Stimulated activated effector memory CD8-positive, alpha-beta T cell treated with anti-CD3 and anti-CD28 coated beads, Interleukin-12 subunit alpha, Interleukin-12 subunit beta, amount 100 ng/mL, for 72 hours (primary cell): ENCODE data around the gene COTL1.
"Not testable (repeated sequence)": the region's sequence is repeated elsewhere in the genome, so short reads cannot be mapped to it uniquely, and the experiment has no call there.

ENCODE experiments used
- ATAC-seq: fragments of 150-1000 bp; cut with Tn5 transposase; 2 replicates; pipeline ENCODE4 v1.10.0; 2021
- DNase-seq, 2 donors: peaks; one replicate each; pipeline ENCODE4 v3.0.0; 2021 to 2022; ENCODE audit warnings: low spot score in 2 of 2
- H3K27ac Mint-ChIP-seq: one replicate; pipeline ENCODE4 v1.8.0; 2022; ENCODE audit warnings: mild to moderate bottlenecking, mixed read lengths
- H3K36me3 Mint-ChIP-seq: one replicate; pipeline ENCODE4 v1.8.0; 2022; ENCODE audit warnings: mild to moderate bottlenecking, mixed read lengths
- H3K4me1 Mint-ChIP-seq: one replicate; pipeline ENCODE4 v1.8.0; 2022; ENCODE audit warnings: mixed read lengths
- H3K4me3 Mint-ChIP-seq: one replicate; pipeline ENCODE4 v1.8.0; 2022; ENCODE audit warnings: mild to moderate bottlenecking, mixed read lengths
- H3K9me3 Mint-ChIP-seq: one replicate; pipeline ENCODE4 v1.8.0; 2022; ENCODE audit warnings: mixed read lengths

The COTL1 gene

GRCh38 chr16:84650062-84650991 is 32.4 kb upstream of the COTL1 start:
- peak overlapping the region; percentile 37 for H3K27ac Mint-ChIP-seq
- H3K36me3 Mint-ChIP-seq, result peaks cover 64% of the 10 kb centered on the region
- peak overlapping the region; percentile 72 for H3K4me3 Mint-ChIP-seq
- H3K4me1 Mint-ChIP-seq, result peaks cover 66% of the 10 kb centered on the region
- no peaks in the 10 kb centered on the region for H3K9me3 Mint-ChIP-seq
- no peak for DNase-seq
- ATAC-seq, result no peak

- Mint-ChIP-seq H3K27ac (peak overlapping the region; percentile 83), H3K36me3 (peaks cover 56% of the 10 kb centered on the region), H3K4me1 (peaks cover 60% of the 10 kb centered on the region), H3K9me3 (no peaks in the 10 kb centered on the region), H3K4me3 (peak overlapping the region; percentile 72)
- ATAC-seq (no peak), DNase-seq (no peak)
Measured at GRCh38 chr16:84649511-84649861, 31.6 kb upstream of the COTL1 start.

GRCh38 chr16:84648595-84649510 is 31.0 kb upstream of the COTL1 start:
- peak; percentile 30 to 66 for DNase-seq
- peak; percentile 77 for ATAC-seq
- Mint-ChIP-seq H3K27ac (peak overlapping the region; percentile 83), H3K4me1 (peaks cover 54% of the 10 kb centered on the region), H3K4me3 (peak overlapping the region; percentile 81), H3K36me3 (peaks cover 50% of the 10 kb centered on the region), H3K9me3 (no peaks in the 10 kb centered on the region)

GRCh38 chr16:84647828-84648594 is 30.1 kb upstream of the COTL1 start, which contains the start of gene KLHL36:
TSS of gene KLHL36 (plus strand) at chr16:84648511. CDS start at chr16:84650868, 2,357 bp downstream.
- H3K4me3 Mint-ChIP-seq, result peak within 1 kb of the TSS; percentile 81
- DNase-seq (peak; percentile 74 to 84), ATAC-seq (peak; percentile 89)
- peaks cover 48% of the 10 kb centered on the region for H3K4me1 Mint-ChIP-seq
- H3K27ac Mint-ChIP-seq, result peak within 1 kb of the TSS; percentile 94
- H3K36me3 Mint-ChIP-seq, result peaks cover 41% of the 10 kb centered on the region
- H3K9me3 Mint-ChIP-seq, result no peaks in the 10 kb centered on the region

- peaks cover 13% of the 10 kb centered on the region for H3K4me1 Mint-ChIP-seq
- no peaks in the 10 kb centered on the region for H3K9me3 Mint-ChIP-seq
- ATAC-seq, result no peak
Measured at GRCh38 chr16:84643674-84644073, 25.8 kb upstream of the COTL1 start.

GRCh38 chr16:84643180-84643583 is 25.3 kb upstream of the COTL1 start:
- no peak for DNase-seq
- Mint-ChIP-seq H3K36me3 (peaks cover 12% of the 10 kb centered on the region), H3K9me3 (no peaks in the 10 kb centered on the region), H3K4me3 (no peak overlapping the region), H3K27ac (no peak overlapping the region), H3K4me1 (peaks cover 13% of the 10 kb centered on the region)
- no peak for ATAC-seq

More at GRCh38 chr16:84643674-84644073, 25.8 kb upstream of the COTL1 start:
- no peak overlapping the region for H3K27ac Mint-ChIP-seq
- H3K4me3 Mint-ChIP-seq, result no peak overlapping the region
- H3K36me3 Mint-ChIP-seq, result peaks cover 14% of the 10 kb centered on the region
- no peak for DNase-seq

GRCh38 chr16:84641643-84642358 is 23.9 kb upstream of the COTL1 start:
- peak overlapping the region; percentile 64 for H3K27ac Mint-ChIP-seq
- peak overlapping the region; percentile 29 for H3K4me3 Mint-ChIP-seq
- DNase-seq, result no peak
- ATAC-seq, result no peak
- H3K4me1 Mint-ChIP-seq, result peaks cover 6% of the 10 kb centered on the region
- peaks cover 4% of the 10 kb centered on the region for H3K36me3 Mint-ChIP-seq
- H3K9me3 Mint-ChIP-seq, result no peaks in the 10 kb centered on the region

DNA sequence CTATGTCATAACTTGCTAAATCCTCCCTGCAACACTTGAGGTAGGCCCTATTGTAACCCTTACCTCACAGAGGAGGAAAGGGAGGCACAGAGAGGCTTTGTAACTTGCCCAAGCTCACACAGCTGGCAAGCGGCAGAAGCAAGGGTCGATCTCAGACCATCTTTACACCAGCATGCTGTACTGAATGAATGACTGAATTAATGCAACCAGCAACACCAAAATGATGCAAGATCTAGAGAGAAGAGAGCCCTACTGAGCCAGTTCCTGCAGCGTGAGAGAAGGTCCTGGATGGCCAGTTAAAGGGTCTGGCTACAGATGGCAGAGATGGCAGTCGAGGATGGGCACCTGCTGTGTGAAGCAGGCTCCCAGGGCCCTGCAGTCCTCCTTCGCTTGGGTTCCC is 22.3 kb upstream of the COTL1 start:
- ATAC-seq, result no peak
- Mint-ChIP-seq H3K9me3 (no peaks in the 10 kb centered on the region), H3K27ac (peak overlapping the region; percentile 60), H3K36me3 (peaks cover 4% of the 10 kb centered on the region), H3K4me3 (no peak overlapping the region), H3K4me1 (peaks cover 6% of the 10 kb centered on the region)
- DNase-seq, result no peak

- ATAC-seq, result no peak
- no peak for DNase-seq
- no peaks in the 10 kb centered on the region for H3K9me3 Mint-ChIP-seq
- peaks cover 4% of the 10 kb centered on the region for H3K36me3 Mint-ChIP-seq
- H3K4me3 Mint-ChIP-seq, result no peak overlapping the region
- peaks cover 6% of the 10 kb centered on the region for H3K4me1 Mint-ChIP-seq
- H3K27ac Mint-ChIP-seq, result no peak overlapping the region
Measured at GRCh38 chr16:84638231-84638806, 20.4 kb upstream of the COTL1 start.

GRCh38 chr16:84637709-84638108 is 19.8 kb upstream of the COTL1 start:
- peaks cover 4% of the 10 kb centered on the region for H3K36me3 Mint-ChIP-seq
- ATAC-seq (no peak), DNase-seq (no peak)
- no peaks in the 10 kb centered on the region for H3K9me3 Mint-ChIP-seq
- no peak overlapping the region for H3K27ac Mint-ChIP-seq
- H3K4me1 Mint-ChIP-seq, result peaks cover 6% of the 10 kb centered on the region
- H3K4me3 Mint-ChIP-seq, result no peak overlapping the region

DNA sequence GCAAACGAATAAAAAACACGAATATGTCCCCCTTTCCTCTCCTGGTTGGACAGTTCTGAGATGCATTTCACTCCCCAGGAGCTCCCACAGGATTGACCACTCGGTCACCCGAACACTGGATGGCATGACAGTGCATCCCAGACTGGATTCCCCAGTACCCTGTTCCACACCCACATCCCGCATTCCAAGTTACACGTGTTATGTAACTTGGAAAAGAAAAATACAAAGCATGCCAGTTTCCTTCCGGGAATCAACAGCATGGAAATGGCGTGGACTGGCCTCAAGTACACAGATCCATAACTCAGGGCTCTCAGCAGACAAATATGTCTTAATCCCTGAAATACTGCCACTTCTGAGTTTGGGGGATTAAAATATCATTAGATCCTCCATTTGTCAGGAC is 17.8 kb upstream of the COTL1 start:
- no peak for DNase-seq
- H3K4me1 Mint-ChIP-seq, result peaks cover 12% of the 10 kb centered on the region
- no peak overlapping the region for H3K27ac Mint-ChIP-seq
- H3K36me3 Mint-ChIP-seq, result peaks cover 9% of the 10 kb centered on the region
- no peak overlapping the region for H3K4me3 Mint-ChIP-seq
- ATAC-seq, result no peak
- H3K9me3 Mint-ChIP-seq, result no peaks in the 10 kb centered on the region

- H3K4me3 Mint-ChIP-seq, result no peak overlapping the region
- DNase-seq, result no peak
Measured at GRCh38 chr16:84633622-84634021, 15.7 kb upstream of the COTL1 start.

GRCh38 chr16:84632862-84633261 is 15.0 kb upstream of the COTL1 start:
- H3K4me1 Mint-ChIP-seq, result peaks cover 14% of the 10 kb centered on the region
- not testable (repeated sequence) for ATAC-seq, H3K4me3 Mint-ChIP-seq, H3K36me3 Mint-ChIP-seq, H3K27ac Mint-ChIP-seq, DNase-seq, H3K9me3 Mint-ChIP-seq

More at GRCh38 chr16:84633622-84634021, 15.7 kb upstream of the COTL1 start:
- no peak for ATAC-seq
- H3K27ac Mint-ChIP-seq, result no peak overlapping the region
- H3K36me3 Mint-ChIP-seq, result peaks cover 7% of the 10 kb centered on the region
- H3K4me1 Mint-ChIP-seq, result peaks cover 14% of the 10 kb centered on the region
- H3K9me3 Mint-ChIP-seq, result no peaks in the 10 kb centered on the region

DNA sequence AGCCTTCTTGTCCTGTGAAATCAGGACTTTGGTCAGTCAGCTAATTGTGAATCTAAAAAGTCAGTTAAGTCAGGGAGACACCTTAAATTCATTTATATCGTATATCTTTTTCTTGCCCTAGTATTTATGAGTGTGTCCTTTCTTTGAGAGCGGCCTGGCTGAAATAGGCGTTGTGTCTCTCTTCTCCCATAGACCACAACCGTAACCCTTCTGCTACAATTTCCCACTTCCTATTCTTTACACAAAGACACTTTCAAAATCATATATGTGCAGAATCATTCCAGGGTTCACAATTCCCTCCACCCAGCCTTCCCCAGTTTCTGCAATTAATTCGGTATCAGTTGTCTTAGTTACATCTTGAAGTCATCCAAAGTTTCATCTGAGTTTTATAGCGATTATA is 14.0 kb upstream of the COTL1 start:
- H3K27ac Mint-ChIP-seq, result no peak overlapping the region
- DNase-seq (no peak), ATAC-seq (no peak)
- peaks cover 14% of the 10 kb centered on the region for H3K4me1 Mint-ChIP-seq
- no peaks in the 10 kb centered on the region for H3K9me3 Mint-ChIP-seq
- no peak overlapping the region for H3K4me3 Mint-ChIP-seq
- peaks cover 7% of the 10 kb centered on the region for H3K36me3 Mint-ChIP-seq
